K562 (cell line): ENCODE results near the gene SPDEF. TPM values are rescaled to one million over a fixed set of nuclear protein-coding genes. Genes with fewer than 3 reads are reported as not detected.

Source experiments
- ATAC-seq: fragments of 200-7000 bp; cut with Tn5 transposase; 3 replicates; pipeline ENCODE4 v1.9.1; 2020; ENCODE audit warnings: moderate library complexity
- BruUV-seq: library from RNA; stranded (reverse); fragments of 400-500 nt; replicated peaks from 2 replicates; lab custom pipeline; 2021; lab: Mats Ljungman, UMichigan
- CTCF ChIA-PET: fragments of 300-600 bp; formaldehyde crosslinking; extraction: SDS; loops from one replicate; lab custom pipeline; 2021; ENCODE audit warnings: low intra/inter-chr PET ratio; lab: Yijun Ruan, JAX
- POLR2A ChIA-PET: fragments of 300-600, 350-650 bp; sonication (Branson Sonifier 250); formaldehyde crosslinking; extraction: SDS; loops from one replicate; lab custom pipeline; 2021; ENCODE audit warnings: antibody characterized with exemption, inconsistent platforms; lab: Yijun Ruan, JAX
- DNase-seq, 4 experiments: peaks; one replicate each; pipeline versions ENCODE4 v3.0.0 to v3.0.0-alpha.2; 2011 to 2018; ENCODE audit warnings: low spot score in 3 of 4, mixed read lengths in 3 of 4; ENCODE audit errors: extremely low read depth in 1 of 4
- FAIRE-seq: peaks from 2 replicates; lab custom pipeline; 2011; peaks lifted over from hg19 to GRCh38; lab: Jason Lieb, UNC
- H2AFZ ChIP-seq: 2 replicates; pipeline ENCODE4 v1.6.0; 2011; ENCODE audit warnings: low read depth, low read length, control low read depth, inconsistent platforms
- H3K27ac ChIP-seq: fragments of 200-600 bp; 3 replicates; pipeline ENCODE4 v1.8.0; 2011; ENCODE audit warnings: low read depth, mild to moderate bottlenecking, control low read depth, inconsistent platforms, low read length, moderate library complexity, mixed read lengths; ENCODE audit errors: extremely low read depth
- H3K27me3 ChIP-seq, 2 experiments: fragments of 300-600 bp in 1 of 2; 2 replicates in 1 of 2; 3 replicates in 1 of 2; pipeline versions ENCODE4 v1.6.0 to v1.8.0; 2011; ENCODE audit warnings: inconsistent platforms in 2 of 2, low read length in 2 of 2, mild to moderate bottlenecking in 1 of 2, mixed read lengths in 1 of 2, moderate library complexity in 1 of 2; ENCODE audit not compliant: control insufficient read depth in 2 of 2, insufficient read depth in 2 of 2
- H3K36me3 ChIP-seq: fragments of 300-600 bp; 3 replicates; pipeline ENCODE4 v1.8.0; 2011; ENCODE audit warnings: mild to moderate bottlenecking, low read length, inconsistent platforms; ENCODE audit not compliant: control insufficient read depth, insufficient read depth
- H3K4me1 ChIP-seq, 2 experiments: fragments of 200-600 bp in 1 of 2; replicated peaks in 1 of 2; 2 replicates in 1 of 2; 3 replicates in 1 of 2; pipeline versions ENCODE4 v1.5.1 to v1.8.0; 2011; ENCODE audit warnings: inconsistent platforms in 2 of 2, low read length in 2 of 2, mild to moderate bottlenecking in 1 of 2, mixed read lengths in 1 of 2, moderate library complexity in 1 of 2; ENCODE audit not compliant: control insufficient read depth in 2 of 2, insufficient read depth in 2 of 2
- H3K4me2 ChIP-seq: 2 replicates; pipeline ENCODE4 v1.6.1; 2011; ENCODE audit warnings: low read length, control low read depth, inconsistent platforms, mixed read lengths; ENCODE audit not compliant: insufficient read depth
- H3K4me3 ChIP-seq: fragments of 200-600 bp; sonication (generic), shearing (Covaris generic); 2 replicates; pipeline ENCODE4 v1.5.1; 2016; ENCODE audit warnings: control low read depth, inconsistent platforms
- H3K79me2 ChIP-seq: fragments of 200-600 bp; 3 replicates; pipeline ENCODE4 v1.8.0; 2011; ENCODE audit warnings: low read length, inconsistent platforms; ENCODE audit not compliant: control insufficient read depth, insufficient read depth
- H3K9ac ChIP-seq, 2 experiments: 2 replicates each; pipeline versions ENCODE4 v1.6.0 to v1.6.1; 2011; ENCODE audit warnings: low read depth in 2 of 2, low read length in 2 of 2, control low read depth in 1 of 2, inconsistent platforms in 1 of 2, mild to moderate bottlenecking in 1 of 2, mixed read lengths in 1 of 2; ENCODE audit not compliant: insufficient read depth in 1 of 2
- H3K9me1 ChIP-seq: one replicate; pipeline ENCODE4 v1.6.0; 2011; ENCODE audit warnings: inconsistent platforms, mild to moderate bottlenecking, low read length, moderate library complexity; ENCODE audit not compliant: control insufficient read depth, insufficient read depth
- H3K9me3 ChIP-seq: replicated peaks from 2 replicates; pipeline ENCODE4 v1.5.1; 2011; ENCODE audit warnings: low read depth, low read length, inconsistent platforms; ENCODE audit not compliant: control insufficient read depth, insufficient read depth
- H4K20me1 ChIP-seq: replicated peaks from 2 replicates; pipeline ENCODE4 v1.6.1; 2011; ENCODE audit warnings: low read length, inconsistent platforms, mixed read lengths; ENCODE audit not compliant: control insufficient read depth, insufficient read depth
- CTCFL ChIP-seq: IDR thresholded peaks from 2 replicates; pipeline ENCODE4 v1.6.1; 2011; ENCODE audit warnings: borderline replicate concordance, low read depth, mild to moderate bottlenecking, moderate library complexity, low read length; ENCODE audit not compliant: insufficient read depth, poor library complexity, severe bottlenecking
- FOSL1 ChIP-seq: fragments of 200-800 bp; sonication (Bioruptor generic); conservative IDR thresholded peaks from 2 replicates; pipeline ENCODE4 v1.6.1; 2016; ENCODE audit warnings: missing genetic modification characterization, missing compliant biosample characterization
- NFYB ChIP-seq: IDR thresholded peaks from 2 replicates; pipeline ENCODE4 v1.6.1; 2011; ENCODE audit warnings: mild to moderate bottlenecking, moderate library complexity; ENCODE audit not compliant: insufficient read length; ENCODE audit errors: extremely low read depth
- ZC3H11A ChIP-seq: IDR thresholded peaks from 2 replicates; pipeline ENCODE4 v1.6.1; 2012; ENCODE audit warnings: low read depth, low read length, improper control_type of control experiment
- ZNF224 ChIP-seq: sonication (generic); formaldehyde crosslinking; IDR thresholded peaks from 2 replicates; pipeline ENCODE4 v1.8.0; 2022; ENCODE audit warnings: mild to moderate bottlenecking, missing genetic modification reagents
- WGBS: fragments of 100-300 bp; shearing (Covaris generic); methylation state at CpG from one replicate; pipeline ENCODE4 v1.1.6; 2016; ENCODE audit warnings: low coverage, mixed read lengths; ENCODE audit not compliant: insufficient coverage; ENCODE audit errors: missing lambda C conversion rate; 5-methylcytosine and 5-hydroxymethylcytosine counted together
- in situ Hi-C: fragments of 300-500 bp; cut with MboI; formaldehyde crosslinking; loops from 4 replicates; pipeline ENCODE4 v1.15.0; 2018; ENCODE audit warnings: inconsistent platforms, mixed read lengths
- intact Hi-C: fragments of 100-400 bp; cut with micrococcal nuclease; formaldehyde crosslinking; loops from 2 replicates; pipeline ENCODE4 v1.14.2; 2022
- polyA plus RNA-seq, 8 experiments: library from polyadenylated mRNA; depleted of rRNA in 4 of 8; stranded (reverse) in 5 of 8; unstranded in 3 of 8; fragments of >200 nt; fragmentation: Nextera tagmentation in 2 of 8; fragmentation: Illumina TruSeq in 1 of 8; extraction: Ambion mirVana in 2 of 8; extraction: Trizol in 1 of 8; gene quantifications; 2 replicates each; pipeline versions ENCODE4 v1.2.1 to v1.2.3, GENCODE V29; 2011 to 2014; ENCODE audit warnings: inconsistent platforms in 1 of 8, missing spikeins in 1 of 8
- total RNA-seq, 7 experiments: library from RNA; depleted of rRNA in 6 of 7; stranded (reverse); fragments of >200 nt in 6 of 7; fragmentation: Illumina TruSeq in 2 of 7; extraction: Trizol in 2 of 7; gene quantifications; 2 replicates each; pipeline versions ENCODE4 v1.2.1 to v1.2.3, GENCODE V29; 2011 to 2021; ENCODE audit warnings: low replicate concordance in 1 of 7

SPDEF gene
- total and polyA plus RNA-seq, 9 of the 15 experiments (the other 6 are each of a cell fraction or from before 2014, with no cell fraction given) = 0.04 to 0.12 (median 0.11) TPM; not detected in 5

- Histone ChIP-seq H3K27ac (no peak overlapping the region), H2AFZ (no peak overlapping the region), H3K4me1 (peaks cover 0 to 4% of the 10 kb centered on the region in 2 experiments; a peak in 2 of 5 replicates), H3K9me1 (peaks cover 4% of the 10 kb centered on the region), H3K4me2 (no peak overlapping the region), H3K27me3 (no peaks in the 10 kb centered on the region; a peak in 1 of 5 replicates), H3K4me3 (no peak overlapping the region), H3K36me3 (peaks cover 48% of the 10 kb centered on the region), H4K20me1 (peaks cover 19% of the 10 kb centered on the region), H3K9ac (peak overlapping the region in 1 of 2 experiments; percentile 71; a peak in 2 of 4 replicates), H3K79me2 (peaks cover 7% of the 10 kb centered on the region), H3K9me3 (no peaks in the 10 kb centered on the region)
- WGBS = 89% methylated on average over 5 of the region's 5 CpGs
- ChIA-PET CTCF (no interaction called here), POLR2A (interaction anchor here (0.6 to 1.2 kb wide), 9 partner anchors 9 to 788 kb away, joined by 3 to 5 read pairs (median 3); no protein-coding TSS in a partner anchor)
- no peak for TF ChIP-seq ZC3H11A
- TF ChIP-seq FOSL1 (tag) = no peak
- no peak for TF ChIP-seq NFYB
- no peak for TF ChIP-seq CTCFL
- TF ChIP-seq ZNF224 (CRISPR knock-in tag) = no peak
- no peak for ATAC-seq
- intact Hi-C loops (no loop called here), in situ Hi-C loops (no loop called here)
- BruUV-seq = no TSS peak
- no peak for FAIRE-seq
- no peak for DNase-seq
These were observed 30.4 kb upstream of the SPDEF start for GRCh38 chr6:34586327-34587040.
